BJ (cell line): ENCODE data around the gene MZF1. TPM values are rescaled to one million over a fixed set of nuclear protein-coding genes. Genes with fewer than 3 reads are reported as not detected.

Experiments
- CTCF ChIA-PET: fragments of 350-600 bp; formaldehyde crosslinking; extraction: SDS; loops from one replicate; lab custom pipeline; 2021; ENCODE audit warnings: antibody characterized with exemption, inconsistent platforms; lab: Yijun Ruan, JAX
- POLR2A ChIA-PET: fragments of 300-600 bp; sonication (Branson Sonifier 250); formaldehyde crosslinking; extraction: SDS; loops from one replicate; lab custom pipeline; 2021; ENCODE audit warnings: antibody characterized with exemption; lab: Charles Lee
- DNase-seq: peaks from one replicate; pipeline ENCODE4 v3.0.0-alpha.2; 2011; ENCODE audit warnings: low read depth
- H3K27me3 ChIP-seq: 2 replicates; pipeline ENCODE4 v1.6.0; 2011; ENCODE audit warnings: low read length; ENCODE audit not compliant: control insufficient read depth, insufficient read depth
- H3K36me3 ChIP-seq: 2 replicates; pipeline ENCODE4 v1.5.1; 2011; ENCODE audit warnings: low read length; ENCODE audit not compliant: control insufficient read depth, insufficient read depth
- H3K4me3 ChIP-seq: 2 replicates; pipeline ENCODE4 v1.5.1; 2011; ENCODE audit warnings: low read depth, mild to moderate bottlenecking, control low read depth, low read length
- CTCF ChIP-seq: IDR thresholded peaks from 2 replicates; pipeline ENCODE4 v1.5.1; 2011; ENCODE audit warnings: low read depth, mild to moderate bottlenecking, control low read depth, inconsistent platforms, low read length, moderate library complexity; ENCODE audit not compliant: insufficient read depth
- polyA plus RNA-seq: library from polyadenylated mRNA; depleted of rRNA; stranded (reverse); fragments of >200 nt; gene quantifications from 2 replicates; pipeline ENCODE4 v1.2.3, GENCODE V29; 2011

Gene MZF1
- polyA plus RNA-seq, 1 experiment, result 12.5 TPM

- POLR2A ChIA-PET, result no interaction called here
- no peak for DNase-seq
- H3K27me3 ChIP-seq, result no peaks in the 10 kb centered on the region
- H3K36me3 ChIP-seq, result peaks cover 10% of the 10 kb centered on the region
- H3K4me3 ChIP-seq, result no peak overlapping the region
- CTCF ChIA-PET, result interaction anchor here (1.0 to 1.3 kb wide), 3 partner anchors 65 to 71 kb away, joined by 3 to 7 read pairs (median 3); partner anchors contain the start of gene ZBTB45
- TF ChIP-seq CTCF, result no peak
Measured at GRCh38 chr19:58584498-58585441, 11.6 kb upstream of the MZF1 start.

DNA sequence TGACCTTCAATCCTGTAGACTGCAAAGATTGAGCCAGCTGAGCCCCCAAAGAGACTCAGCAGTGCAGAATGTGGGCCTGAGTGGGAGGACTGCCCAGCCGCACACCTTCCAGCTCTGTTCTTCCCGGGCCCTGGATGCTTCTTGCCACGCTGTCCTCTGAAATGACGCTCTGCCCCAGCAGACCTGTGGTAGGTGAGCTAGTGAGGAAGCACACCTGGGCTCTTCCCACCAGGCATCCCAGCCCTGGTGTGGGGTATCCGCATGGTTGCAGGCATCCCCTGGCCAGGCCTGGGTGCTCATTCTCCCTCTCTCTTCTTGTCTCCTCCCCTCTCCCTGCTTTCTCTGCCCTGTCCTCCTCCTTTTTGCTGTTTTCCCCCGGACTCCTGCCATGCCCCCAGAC, 9.8 kb upstream of the MZF1 start:
- no peak overlapping the region for H3K4me3 ChIP-seq
- peaks cover 10% of the 10 kb centered on the region for H3K36me3 ChIP-seq
- ChIA-PET CTCF (interaction anchor here (3.1 to 6.7 kb wide), 2 partner anchors 64 to 69 kb away, joined by 11 to 66 read pairs; partner anchors contain the start of gene ZBTB45), POLR2A (no interaction called here)
- TF ChIP-seq CTCF, result no peak
- H3K27me3 ChIP-seq, result no peaks in the 10 kb centered on the region
- DNase-seq, result no peak

DNA sequence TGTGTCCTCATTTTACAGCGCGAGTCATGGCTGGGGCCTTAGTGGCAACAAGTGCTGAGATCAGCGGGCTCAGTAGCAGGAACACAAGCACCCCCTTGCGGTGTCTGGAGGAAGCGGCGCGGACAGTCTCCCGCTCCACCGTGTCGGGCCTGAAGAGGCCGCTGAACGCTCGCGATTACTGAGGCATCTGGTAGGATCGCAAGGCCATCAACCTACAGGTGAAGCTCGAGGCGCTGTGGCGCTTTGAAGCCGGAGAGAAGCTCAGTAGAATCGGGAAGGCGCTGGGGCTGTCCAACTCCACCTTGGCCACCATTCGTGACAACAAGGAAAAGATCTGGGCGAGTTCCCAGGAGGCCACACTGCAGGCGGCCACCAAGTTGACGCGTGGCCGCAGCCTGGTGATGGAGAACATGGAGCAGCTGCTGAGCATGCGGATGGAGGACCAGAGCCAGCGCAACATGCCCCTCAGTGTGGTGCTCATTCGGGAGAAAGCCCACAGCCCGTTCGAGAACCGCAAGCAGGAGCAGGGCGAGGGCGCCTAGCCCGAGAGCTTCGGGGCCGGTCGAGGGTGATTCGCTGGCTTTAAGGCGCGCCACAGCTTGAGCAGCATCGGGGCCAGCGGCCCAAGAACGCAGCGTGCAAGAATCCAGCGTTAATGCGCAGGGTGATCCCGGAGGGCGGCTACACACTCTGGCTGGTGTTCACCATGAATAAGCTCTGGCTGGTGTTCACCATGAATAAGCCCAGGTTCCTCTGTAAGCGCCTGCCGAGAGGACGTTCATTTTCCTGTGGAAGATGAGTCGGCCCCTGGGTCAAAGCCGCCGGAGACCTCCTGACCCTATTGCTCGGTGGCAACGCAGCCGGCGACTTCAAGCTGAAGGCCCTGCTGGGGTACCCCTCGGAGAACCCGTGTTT, 8.3 kb upstream of the MZF1 start:
- POLR2A ChIA-PET, result no interaction called here

GRCh38 chr19:58579473-58580142, 6.5 kb upstream of the MZF1 start:
- H3K27me3 ChIP-seq, result no peaks in the 10 kb centered on the region
- no peak for TF ChIP-seq CTCF
- CTCF ChIA-PET, result interaction anchor here (1.3 to 6.7 kb wide), 3 partner anchors 60 to 66 kb away, joined by 3 to 66 read pairs (median 11); partner anchors contain the start of gene ZBTB45
- peaks cover 10% of the 10 kb centered on the region for H3K36me3 ChIP-seq
- no peak for DNase-seq
- H3K4me3 ChIP-seq, result no peak overlapping the region
- POLR2A ChIA-PET, result no interaction called here

More for the DNA sequence above, 8.3 kb upstream of the MZF1 start:
- TF ChIP-seq CTCF, result peak; percentile 99
- Histone ChIP-seq H3K27me3 (no peaks in the 10 kb centered on the region), H3K4me3 (no peak overlapping the region), H3K36me3 (peaks cover 10% of the 10 kb centered on the region)
- CTCF ChIA-PET, result interaction anchor here (0.9 to 6.7 kb wide), 5 partner anchors 26 to 81 kb away, joined by 3 to 66 read pairs (median 7); partner anchors contain the start of genes CHMP2A and ZBTB45
- peak; percentile 63 for DNase-seq
